Heart right ventricle (tissue), 16 donors: ENCODE measurements around the gene SLC12A3. TPM values are rescaled to one million over a fixed set of nuclear protein-coding genes. Genes with fewer than 3 reads are reported as not detected.

Source experiments
- ATAC-seq, 8 donors: fragments of 200-7000 bp; cut with Tn5 transposase; one replicate each; pipeline ENCODE4 v1.9.1; 2020; ENCODE audit warnings: mild to moderate bottlenecking in 8 of 8, moderate library complexity in 8 of 8, moderate number of reproducible peaks in 1 of 8
- DNase-seq, 2 donors: peaks; one replicate each; pipeline ENCODE4 v3.0.0-alpha.2; 2020
- H3K27ac ChIP-seq, 10 donors: fragments of 200-600 bp; sonication (generic) in 2 of 10; one replicate each; pipeline versions ENCODE4 v1.5.0 to v1.8.0; 2020 to 2022; ENCODE audit warnings: mild to moderate bottlenecking in 3 of 10
- H3K27me3 ChIP-seq, 7 donors: fragments of 200-600 bp; one replicate each; pipeline ENCODE4 v1.8.0; 2021 to 2022; ENCODE audit warnings: mild to moderate bottlenecking in 2 of 7
- H3K36me3 ChIP-seq, 9 donors: fragments of 200-600 bp; sonication (generic) in 1 of 9; one replicate each; pipeline versions ENCODE4 v1.5.0 to v1.8.0; 2020 to 2022; ENCODE audit warnings: mild to moderate bottlenecking in 2 of 9
- H3K4me1 ChIP-seq, 9 donors: fragments of 200-600 bp; sonication (generic) in 1 of 9; one replicate each; pipeline versions ENCODE4 v1.5.0 to v1.8.0; 2020 to 2022; ENCODE audit warnings: mild to moderate bottlenecking in 4 of 9
- H3K4me3 ChIP-seq, 10 donors: fragments of 200-600 bp; sonication (generic) in 2 of 10; one replicate each; pipeline versions ENCODE4 v1.5.0 to v1.8.0; 2020 to 2022; ENCODE audit warnings: mild to moderate bottlenecking in 7 of 10, moderate library complexity in 2 of 10
- H3K9me3 ChIP-seq, 11 donors: fragments of 200-600 bp in 10 of 11; sonication (generic) in 2 of 11; one replicate each; pipeline versions ENCODE4 v1.5.0 to v1.8.0; 2013 to 2022; ENCODE audit warnings: mild to moderate bottlenecking in 2 of 11, control low read depth in 1 of 11, moderate library complexity in 1 of 11
- WGBS, 2 donors: extraction: QIAGEN DNeasy Blood & Tissue Kit; methylation state at CpG; one replicate each; pipeline ENCODE4 v1.1.7; 2013; ENCODE audit warnings: inconsistent platforms in 1 of 2; 5-methylcytosine and 5-hydroxymethylcytosine counted together
- intact Hi-C, 10 donors: fragments of 100-400 bp; cut with DNase I; formaldehyde crosslinking; loops; one replicate each; pipeline versions ENCODE4 v1.11.1 to v1.14.2; 2022
- polyA plus RNA-seq, 2 donors: library from polyadenylated mRNA; stranded (reverse); fragments of 200-250 nt; gene quantifications; one replicate each; pipeline ENCODE4 v1.2.3, GENCODE V29; 2013
- total RNA-seq, 10 donors: library from RNA; stranded (reverse); fragmentation: NEBNext Ultra II Directional in 3 of 10; extraction: Animal tissue kit (Norgen Biotek cat#: 25700) in 3 of 10; gene quantifications; one replicate each; pipeline versions ENCODE4 v1.2.1 to v1.2.4, GENCODE V29; 2021 to 2023
- TF ChIP-seq, protein P1 (sequence below), 9 donors: fragments of 200-600 bp; sonication (generic) in 2 of 9; IDR thresholded peaks; one replicate each; pipeline versions ENCODE4 v1.5.0 to v1.8.0; 2021 to 2022; ENCODE audit warnings: antibody characterized with exemption in 9 of 9, mild to moderate bottlenecking in 5 of 9, moderate library complexity in 1 of 9
- donor health status: Arrhythmogenic right ventricular cardiomyopathy.
- donor health status: ischemic (EF 13 %, LVEDD 7.1; RV severe dilation, severe dysfunction).
- donor health status: healthy with polysubstance abuse.
- donor health status: DM: no; HTN: yes; CAD: no.
- donor health status: DM: no; HTN: no; CAD: no.
- donor health status: ischemic (EF 25% LVEDD 6.9; RV normal size, moderate dysfunction).
- donor health status: ischemic (EF 25% LVEDD 5.7; RV mildly dilated, moderate dysfunction).
- donor health status: healthy.
- donor health status: DM: yes; HTN: yes; CAD: no.
- donor health status: Ischemic cardiomyopathy.
- donor health status: ischemic (EF 35%, LVEDD 5.7; RV mildly dilated, moderate dysfunction).
- donor health status: nonischemic (EF 11% LVEDD 7.7; RV severe dilation, severe dysfunction).
- donor health status: DM: yes; HTN: yes; CAD: no.
- donor health status: PGD.
- donor health status: ischemic (EF 29% LVEDD 5.4; RV normal size, mild dysfunction).
- donor health status: nonischemic (EF 23%, LVEDD 6.1; RV moderate dilation, normal function).

Gene SLC12A3
- total and polyA plus RNA-seq, 12 donors, result not detected

DNA sequence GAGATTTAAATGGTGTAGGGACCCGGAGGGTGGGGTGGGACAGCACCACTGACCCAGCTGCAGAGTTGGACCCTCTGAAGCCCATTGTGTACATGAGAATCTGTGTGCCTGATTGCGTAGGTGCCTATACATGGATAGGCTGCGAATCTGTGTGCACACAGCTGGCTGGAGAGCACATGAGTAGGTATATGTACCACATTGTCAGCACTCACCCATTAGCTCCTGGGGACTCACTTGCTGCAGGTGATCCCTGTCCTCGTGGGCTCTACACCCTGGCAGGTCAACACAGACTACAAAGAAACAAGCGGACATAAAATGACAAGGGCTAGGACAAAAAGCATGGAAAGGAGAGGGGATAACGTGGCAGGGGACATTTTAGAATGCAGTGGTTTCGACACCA is 85.4 kb downstream of the SLC12A3 start:
- peaks cover 0 to 11% (median 1%) of the 10 kb centered on the region in 9 donors for H3K4me1 ChIP-seq
- TF ChIP-seq, protein P1, sequence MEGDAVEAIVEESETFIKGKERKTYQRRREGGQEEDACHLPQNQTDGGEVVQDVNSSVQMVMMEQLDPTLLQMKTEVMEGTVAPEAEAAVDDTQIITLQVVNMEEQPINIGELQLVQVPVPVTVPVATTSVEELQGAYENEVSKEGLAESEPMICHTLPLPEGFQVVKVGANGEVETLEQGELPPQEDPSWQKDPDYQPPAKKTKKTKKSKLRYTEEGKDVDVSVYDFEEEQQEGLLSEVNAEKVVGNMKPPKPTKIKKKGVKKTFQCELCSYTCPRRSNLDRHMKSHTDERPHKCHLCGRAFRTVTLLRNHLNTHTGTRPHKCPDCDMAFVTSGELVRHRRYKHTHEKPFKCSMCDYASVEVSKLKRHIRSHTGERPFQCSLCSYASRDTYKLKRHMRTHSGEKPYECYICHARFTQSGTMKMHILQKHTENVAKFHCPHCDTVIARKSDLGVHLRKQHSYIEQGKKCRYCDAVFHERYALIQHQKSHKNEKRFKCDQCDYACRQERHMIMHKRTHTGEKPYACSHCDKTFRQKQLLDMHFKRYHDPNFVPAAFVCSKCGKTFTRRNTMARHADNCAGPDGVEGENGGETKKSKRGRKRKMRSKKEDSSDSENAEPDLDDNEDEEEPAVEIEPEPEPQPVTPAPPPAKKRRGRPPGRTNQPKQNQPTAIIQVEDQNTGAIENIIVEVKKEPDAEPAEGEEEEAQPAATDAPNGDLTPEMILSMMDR (IDR thresholded peaks at IDR 0.05), result no peak
- H3K36me3 ChIP-seq, result peaks cover 0 to 33% (median 10%) of the 10 kb centered on the region in 9 donors
- whole genome bisulfite sequencing, 2 donors, result 87 to 92% methylated on average over 7 of the region's 7 CpGs
- no peak for ATAC-seq
- H3K4me3 ChIP-seq, result no peak overlapping the region
- no peak for DNase-seq
- intact Hi-C loops, result loop anchor here in 8 of 10 donors (2.0 to 5.0 kb wide), 2 partner anchors 83 to 84 kb away; partner anchors contain the start of gene SLC12A3 (in 6 of the 8)
- H3K27ac ChIP-seq, result no peak overlapping the region
- no peaks in the 10 kb centered on the region for H3K9me3 ChIP-seq
- no peaks in the 10 kb centered on the region for H3K27me3 ChIP-seq

DNA sequence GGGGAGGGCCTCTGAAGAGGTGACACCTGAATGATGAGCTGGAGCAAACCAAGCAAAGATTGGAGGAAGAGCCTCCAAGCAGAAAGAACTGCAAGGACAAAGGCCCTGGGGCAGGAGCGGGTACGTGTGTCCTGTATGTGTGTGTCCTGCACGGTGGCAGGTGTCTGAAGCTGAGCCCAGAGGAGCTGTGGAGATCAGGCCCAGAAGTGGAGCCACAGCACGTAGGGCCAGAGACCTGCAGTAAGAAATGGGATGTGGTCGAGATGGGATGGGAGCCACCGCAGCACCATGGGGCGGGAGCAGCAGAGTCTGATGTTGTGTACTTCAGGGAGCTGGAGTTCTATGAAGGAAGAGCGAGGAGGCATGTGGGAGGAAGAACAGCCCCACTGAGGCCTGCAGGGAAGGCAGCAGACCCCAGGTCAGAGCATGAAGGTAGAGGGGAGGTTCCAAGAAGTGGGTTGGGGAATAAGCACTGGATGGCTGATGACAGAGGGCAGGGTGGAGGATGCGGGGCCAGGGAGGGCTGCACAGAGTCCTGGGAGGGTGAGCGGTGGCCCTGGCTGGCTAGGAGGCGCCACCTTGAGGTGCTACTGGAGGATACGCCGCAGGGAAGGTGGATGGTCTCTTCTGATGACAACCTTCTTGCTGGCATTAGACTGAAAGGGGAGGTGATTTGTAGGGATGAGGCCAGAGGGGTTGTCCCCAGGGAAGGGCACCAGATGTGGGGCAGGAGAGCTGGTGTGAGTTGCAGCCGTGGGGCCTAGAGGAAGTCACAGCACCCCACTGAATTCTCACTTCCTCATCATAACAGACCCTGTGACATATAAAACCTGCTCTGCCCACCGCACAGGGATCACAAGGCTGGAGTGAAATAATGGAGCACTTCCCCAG is 86.1 kb downstream of the SLC12A3 start:
- TF ChIP-seq, protein P1 (IDR thresholded peaks at IDR 0.05), result peak; percentile 22 to 70 (median 63)
- Histone ChIP-seq H3K9me3 (no peaks in the 10 kb centered on the region), H3K27ac (peak overlapping the region in 1 of 10 donors; percentile 7), H3K4me3 (no peak overlapping the region), H3K36me3 (peaks cover 0 to 28% (median 6%) of the 10 kb centered on the region in 9 donors), H3K27me3 (no peaks in the 10 kb centered on the region), H3K4me1 (peaks cover 0 to 7% (median 0%) of the 10 kb centered on the region in 9 donors)
- peak; percentile 59 to 76 (median 69) for ATAC-seq
- 65 to 67% methylated on average over 15 of the region's 15 CpGs for WGBS, 2 donors
- DNase-seq, result peak; percentile 26 to 44
- intact Hi-C loops, result loop anchor here in 9 of 10 donors (1.0 to 5.0 kb wide), 3 partner anchors 84 kb away; partner anchors contain the start of gene SLC12A3 (in 6 of the 9)

DNA sequence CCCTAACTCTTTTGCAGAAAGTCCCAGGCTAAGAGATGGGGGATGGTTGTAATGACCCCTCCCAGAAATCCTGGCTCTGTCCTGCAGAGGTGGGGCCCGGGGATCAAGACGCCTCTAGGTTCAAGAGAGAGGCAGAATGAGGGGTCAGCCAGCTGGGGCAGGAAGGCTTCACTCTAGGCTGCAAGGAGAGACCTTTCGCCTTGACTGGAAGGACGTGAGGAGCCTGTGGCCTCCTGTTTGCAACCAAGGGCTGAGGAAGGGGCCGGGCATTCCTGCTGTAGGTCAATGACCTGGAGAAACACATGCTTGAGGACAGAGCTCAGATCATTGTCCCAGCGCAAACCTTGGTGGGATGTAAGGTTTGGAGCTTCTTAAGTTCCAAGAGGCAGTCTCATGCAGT is 88.0 kb downstream of the SLC12A3 start:
- peaks cover 0 to 6% (median 0%) of the 10 kb centered on the region in 9 donors for H3K4me1 ChIP-seq
- TF ChIP-seq, protein P1 (IDR thresholded peaks at IDR 0.05), result no peak
- no peaks in the 10 kb centered on the region for H3K27me3 ChIP-seq
- H3K27ac ChIP-seq, result no peak overlapping the region
- intact Hi-C loops, result loop anchor here in 6 of 10 donors (5.0 kb wide), 1 partner anchor 86 kb away; the partner anchor contains the start of gene SLC12A3 (in 6 of the 6)
- 73 to 81% methylated on average over 6 of the region's 6 CpGs for WGBS, 2 donors
- ATAC-seq (no peak), DNase-seq (no peak)
- no peak overlapping the region for H3K4me3 ChIP-seq
- peaks cover 0 to 13% (median 0%) of the 10 kb centered on the region in 9 donors for H3K36me3 ChIP-seq
- no peaks in the 10 kb centered on the region for H3K9me3 ChIP-seq

DNA sequence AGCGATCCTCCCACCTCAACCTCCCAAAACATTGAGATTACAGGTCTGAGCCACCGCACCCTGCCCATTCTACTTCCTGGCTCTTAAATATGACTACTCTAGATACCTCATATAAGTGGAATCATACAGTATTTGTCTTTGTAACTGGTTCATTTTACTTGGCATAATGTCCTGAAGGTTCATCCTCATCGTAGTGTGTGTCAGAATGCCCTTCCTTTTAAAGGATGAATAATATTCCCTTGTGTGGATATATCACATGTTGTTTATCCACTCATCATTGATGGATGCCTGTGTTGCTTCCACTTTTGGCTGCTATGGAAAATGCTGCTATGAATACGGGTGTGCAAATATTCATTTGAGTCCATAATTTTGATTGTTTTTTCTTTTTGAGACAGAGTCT is 91.1 kb downstream of the SLC12A3 start:
- H3K9me3 ChIP-seq, result no peaks in the 10 kb centered on the region
- no peak overlapping the region for H3K27ac ChIP-seq
- TF ChIP-seq, protein P1 (IDR thresholded peaks at IDR 0.05), result no peak
- no peak for ATAC-seq
- WGBS, 2 donors, result 89 to 91% methylated on average over 4 of the region's 4 CpGs
- no peaks in the 10 kb centered on the region for H3K27me3 ChIP-seq
- H3K4me1 ChIP-seq, result peaks cover 2 to 23% (median 9%) of the 10 kb centered on the region in 9 donors
- H3K36me3 ChIP-seq, result no peaks in the 10 kb centered on the region
- H3K4me3 ChIP-seq, result no peak overlapping the region
- intact Hi-C loops, result no loop called here
- DNase-seq, result no peak
